Smooth muscle cell of the pulmonary artery (primary cell): ENCODE data around the gene KDF1. TPM values are rescaled to one million over a fixed set of nuclear protein-coding genes. Genes with fewer than 3 reads are reported as not detected.

ENCODE experiments used
- total RNA-seq: library from RNA; depleted of rRNA; stranded (reverse); fragments of >200 nt; gene quantifications from 2 replicates; pipeline ENCODE4 v1.2.3, GENCODE V29; 2014

The KDF1 gene, protein sequence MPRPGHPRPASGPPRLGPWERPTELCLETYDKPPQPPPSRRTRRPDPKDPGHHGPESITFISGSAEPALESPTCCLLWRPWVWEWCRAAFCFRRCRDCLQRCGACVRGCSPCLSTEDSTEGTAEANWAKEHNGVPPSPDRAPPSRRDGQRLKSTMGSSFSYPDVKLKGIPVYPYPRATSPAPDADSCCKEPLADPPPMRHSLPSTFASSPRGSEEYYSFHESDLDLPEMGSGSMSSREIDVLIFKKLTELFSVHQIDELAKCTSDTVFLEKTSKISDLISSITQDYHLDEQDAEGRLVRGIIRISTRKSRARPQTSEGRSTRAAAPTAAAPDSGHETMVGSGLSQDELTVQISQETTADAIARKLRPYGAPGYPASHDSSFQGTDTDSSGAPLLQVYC
- not detected in 2 replicates for total RNA-seq

DNA sequence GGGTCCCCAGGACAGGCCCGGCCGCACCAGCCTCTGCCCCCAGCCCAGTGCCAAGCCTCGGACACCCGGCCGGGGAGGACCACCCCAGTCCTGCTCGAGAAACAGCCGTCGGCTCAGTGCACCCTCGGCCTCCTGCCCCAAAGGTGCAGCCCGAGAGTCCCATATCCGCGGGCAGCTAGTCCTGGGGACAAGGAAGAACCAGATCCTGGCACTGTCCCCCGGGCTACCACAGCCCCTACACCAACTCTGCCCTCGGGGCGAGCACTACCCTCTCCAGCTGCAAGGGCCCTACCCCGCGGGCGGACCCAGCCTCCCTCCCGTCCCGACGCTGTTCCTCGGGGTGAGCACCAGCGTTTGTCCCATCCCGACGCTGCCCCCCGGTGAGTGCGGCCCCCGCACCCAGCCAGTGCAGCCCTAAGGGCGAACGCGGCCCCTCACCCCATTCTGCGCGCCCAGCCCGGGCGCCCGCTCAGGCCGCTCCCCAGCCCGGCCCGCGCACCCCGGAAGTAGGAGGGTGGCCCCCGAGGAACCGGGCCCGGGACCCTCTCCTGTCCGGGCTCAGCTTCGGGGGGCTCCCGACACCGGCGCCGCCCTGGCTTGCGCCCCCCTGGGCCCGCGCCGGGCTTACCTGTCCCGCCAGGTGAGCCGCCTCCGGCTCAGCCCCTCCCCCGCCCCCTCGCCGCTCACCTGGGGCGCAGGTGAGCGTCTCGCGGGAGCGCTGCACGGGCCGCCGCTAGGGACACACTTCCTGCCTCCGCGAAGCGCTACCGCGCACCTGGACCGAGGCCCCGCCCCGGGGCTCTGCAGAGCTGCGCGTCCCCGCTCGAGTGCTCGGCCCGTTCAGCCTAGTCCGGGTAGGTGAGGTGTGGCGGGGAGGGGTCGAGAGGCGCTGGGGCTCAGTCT lies at the start of gene KDF1:
Gene KDF1 (minus strand): TSS at position 747 of the 903 bp plus-strand sequence. CDS start 8,088 bp downstream, outside the sequence.

DNA sequence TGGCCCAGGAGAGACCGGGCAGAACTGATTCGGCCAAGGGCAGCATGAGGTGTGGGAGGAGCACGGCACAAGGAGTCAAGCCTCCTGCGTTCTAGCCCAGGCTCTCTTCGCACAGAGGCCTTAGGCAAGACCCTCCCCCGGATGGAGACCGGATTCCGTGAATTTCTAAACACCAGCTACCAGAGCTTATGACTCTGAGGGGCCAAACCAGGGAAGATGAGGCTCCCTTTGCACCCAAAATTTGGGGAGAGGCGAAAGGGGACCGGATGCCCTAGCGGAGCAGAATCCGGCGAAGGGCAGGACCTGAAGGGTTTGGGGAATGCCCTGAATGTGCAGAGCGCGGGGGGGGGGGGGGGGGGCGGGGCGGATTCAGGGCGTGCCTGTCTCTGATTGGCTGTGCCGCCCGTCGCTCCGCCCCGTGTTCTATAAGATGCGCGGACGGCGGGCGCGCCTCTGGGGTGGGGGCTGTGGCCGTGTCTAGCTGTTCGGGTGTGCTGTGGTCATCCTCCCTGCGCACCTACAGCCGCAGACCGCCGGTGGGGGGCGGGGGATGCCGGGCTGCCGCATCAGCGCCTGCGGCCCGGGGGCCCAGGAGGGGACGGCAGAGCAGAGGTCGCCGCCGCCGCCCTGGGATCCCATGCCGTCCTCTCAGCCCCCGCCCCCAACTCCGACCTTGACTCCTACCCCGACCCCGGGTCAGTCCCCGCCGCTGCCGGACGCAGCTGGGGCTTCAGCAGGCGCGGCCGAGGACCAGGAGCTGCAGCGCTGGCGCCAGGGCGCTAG lies 33.2 kb upstream of the KDF1 start, which contains the start of gene TRNP1:
Gene TRNP1 (plus strand): TSS at position 456 of the 783 bp plus-strand sequence. CDS start 95 bp downstream, at position 551.

DNA sequence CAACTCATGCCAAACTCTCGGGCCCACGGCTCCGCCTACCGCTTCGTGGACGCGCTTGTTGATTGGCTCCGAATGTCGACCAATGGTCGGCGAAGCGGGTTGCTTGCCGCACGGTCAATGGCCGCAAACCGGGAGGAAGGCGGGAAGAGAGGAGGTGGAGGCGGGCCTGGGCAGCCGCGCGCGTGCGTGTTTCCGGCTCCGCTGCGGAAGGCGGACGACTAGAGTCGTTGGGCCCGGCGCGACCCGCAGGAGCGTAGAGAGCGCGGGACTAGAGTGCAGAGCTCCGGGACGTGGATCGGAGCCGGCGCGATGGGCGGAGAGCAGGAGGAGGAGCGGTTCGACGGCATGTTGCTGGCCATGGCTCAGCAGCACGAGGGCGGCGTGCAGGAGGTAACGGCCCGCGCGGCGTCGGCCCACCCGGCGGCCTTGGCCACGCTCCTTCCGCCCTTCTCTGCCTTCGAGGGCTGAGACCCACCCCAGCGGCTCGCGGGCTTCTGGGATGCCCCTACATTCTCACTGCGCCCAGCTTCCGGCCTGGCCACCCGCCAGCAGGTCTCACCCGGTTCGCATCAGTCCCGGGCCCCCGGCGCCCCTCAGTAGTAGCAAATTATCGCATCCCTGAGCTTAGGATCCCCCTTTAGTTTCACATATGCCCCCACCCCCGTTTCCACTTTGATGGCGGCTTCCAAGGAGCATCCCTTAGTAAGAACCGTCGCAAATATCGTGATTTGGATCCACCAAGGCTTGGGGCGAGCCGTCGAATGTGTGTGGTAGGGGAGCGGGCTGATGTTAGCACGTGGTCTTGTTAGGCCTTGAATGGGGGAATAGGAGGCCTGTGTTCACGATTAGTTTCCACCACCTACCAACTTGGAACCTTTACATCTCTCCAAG lies 38.5 kb downstream of the KDF1 start, which contains the start of gene NUDC:
Gene NUDC (plus strand): TSS at position 204 of the 891 bp plus-strand sequence. CDS start 106 bp downstream, at position 310.

DNA sequence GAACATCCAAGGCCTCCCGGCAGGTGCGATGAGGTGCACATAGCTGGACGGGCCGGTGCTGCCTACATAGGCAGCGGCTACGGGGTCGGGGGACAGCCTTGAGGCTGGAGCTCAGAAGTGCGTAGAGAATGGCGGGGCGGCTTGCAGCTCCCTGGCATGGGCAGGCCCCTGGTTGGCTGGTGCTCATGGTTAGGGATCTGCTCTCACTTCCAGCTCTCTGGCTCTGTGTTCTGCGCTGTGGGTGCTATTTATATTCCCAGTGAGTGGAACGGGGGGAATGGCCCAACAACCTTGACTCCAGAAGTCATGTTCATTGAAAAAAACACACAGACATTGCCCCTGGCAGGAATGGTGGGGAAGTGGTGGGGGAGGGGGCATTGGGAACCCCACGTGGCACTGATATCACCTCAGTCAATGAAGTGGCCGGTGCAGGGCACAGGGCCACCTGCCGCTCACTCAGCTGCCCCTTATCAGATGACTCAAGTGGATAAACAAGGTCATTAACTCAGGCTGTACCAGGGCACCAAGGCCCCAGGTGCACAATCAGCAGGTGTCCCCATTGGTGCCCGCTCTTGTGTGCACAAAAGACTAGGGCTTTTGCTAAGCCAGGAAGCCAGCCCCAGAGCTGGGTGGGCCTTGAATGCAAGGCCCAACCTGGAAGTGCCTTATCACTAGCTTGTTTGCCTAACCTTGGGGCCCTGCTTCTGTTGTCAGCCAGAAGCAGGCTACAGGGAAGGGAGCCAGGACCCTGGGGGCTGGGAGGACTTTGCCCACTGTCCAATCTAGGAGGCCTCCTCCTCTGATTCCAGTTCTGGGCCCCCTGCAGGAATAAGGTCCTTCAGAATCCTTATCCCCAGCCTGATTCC lies 46.3 kb downstream of the KDF1 start, which contains the start of gene NR0B2:
Gene NR0B2 (minus strand): TSS at position 222 of the 866 bp plus-strand sequence. CDS start 35 bp downstream, at position 187.

DNA sequence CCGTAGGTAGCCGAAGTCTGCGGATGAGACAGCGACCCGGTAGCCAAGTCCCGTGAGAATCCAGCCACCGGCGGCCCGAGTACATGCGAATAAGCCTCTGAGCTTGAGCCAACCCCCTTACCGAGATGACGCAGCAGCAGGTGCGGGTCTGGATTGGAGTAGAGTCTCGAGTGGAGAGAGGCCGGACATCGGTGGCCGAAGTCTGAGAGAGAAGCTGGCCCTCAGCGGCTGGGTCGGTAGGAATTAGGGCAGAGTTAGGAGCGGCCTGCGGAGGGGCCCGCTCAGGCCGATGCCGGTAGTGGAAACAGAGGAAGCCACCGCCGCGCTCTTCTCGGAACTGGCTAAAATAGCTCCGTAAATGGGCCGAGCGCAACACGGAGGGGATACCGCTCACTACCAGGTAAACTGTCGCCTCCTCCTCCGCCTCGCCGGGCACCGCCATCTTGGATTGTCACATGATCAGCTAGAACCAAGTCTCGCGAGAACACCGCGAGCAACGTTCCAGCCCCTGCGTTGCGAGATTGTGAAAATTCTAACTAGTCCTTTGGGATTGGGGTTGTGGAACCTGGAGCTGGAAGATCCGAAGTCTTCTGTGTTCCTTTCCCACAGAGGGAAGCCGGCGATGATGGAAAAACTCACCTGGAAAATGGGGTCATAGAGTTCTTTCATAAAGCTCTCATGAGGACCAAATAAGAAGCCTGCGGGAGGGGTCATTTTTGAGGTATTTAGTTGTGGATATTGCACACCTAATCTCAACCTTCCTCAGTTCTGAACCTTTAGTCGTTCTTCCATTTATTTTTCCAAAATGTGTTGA lies 60.1 kb downstream of the KDF1 start, which contains the start of gene GPATCH3:
Gene GPATCH3 (minus strand): TSS at position 467 of the 814 bp plus-strand sequence. CDS start 25 bp downstream, at position 442.

Other genes with a start within 250 kb of the KDF1 start
- gene PIGV, start 172.5 kb downstream of the KDF1 start, total RNA-seq = 14.5 and 22.2 TPM in 2 replicates
- gene ZDHHC18, start 133.8 kb downstream of the KDF1 start, total RNA-seq = 7.9 and 13.1 TPM in 2 replicates
- 0.20 and 1.2 TPM in 2 replicates for gene SFN, start 97.3 kb downstream of the KDF1 start, total RNA-seq
- 14.3 and 15.6 TPM in 2 replicates for gene GPN2, start 70.2 kb downstream of the KDF1 start, total RNA-seq
- gene GPATCH3, start 60.0 kb downstream of the KDF1 start, total RNA-seq = 7.6 and 8.5 TPM in 2 replicates
- gene NR0B2, start 46.5 kb downstream of the KDF1 start, total RNA-seq = not detected in 2 replicates
- 19.7 and 23.6 TPM in 2 replicates for gene NUDC, start 38.7 kb downstream of the KDF1 start, total RNA-seq
- 13.0 and 15.4 TPM in 2 replicates for gene TRNP1, start 33.2 kb upstream of the KDF1 start, total RNA-seq
- gene TENT5B, start 52.4 kb upstream of the KDF1 start, total RNA-seq = 1.5 and 5.6 TPM in 2 replicates
- 18.7 and 30.3 TPM in 2 replicates for gene SLC9A1, start 194.7 kb upstream of the KDF1 start, total RNA-seq